DOHH2 (cell line): Measurements from ENCODE around the gene ZNF780B.

Experiments used
- H3F3A ChIP-seq: fragments of 200-600 bp; sonication (generic), shearing (Covaris generic); 2 replicates; pipeline ENCODE4 v1.6.0; 2016; ENCODE audit warnings: antibody characterized with exemption, mild to moderate bottlenecking; ENCODE audit not compliant: control insufficient read depth, insufficient read depth
- H3K27ac ChIP-seq: fragments of 200-600 bp; sonication (generic); 2 replicates; pipeline ENCODE4 v1.5.1; 2014; ENCODE audit warnings: low read depth, mild to moderate bottlenecking, low read length, moderate library complexity
- H3K27me3 ChIP-seq: fragments of 200-600 bp; sonication (generic); 2 replicates; pipeline ENCODE4 v1.6.1; 2014; ENCODE audit warnings: mild to moderate bottlenecking, low read length, mixed read lengths; ENCODE audit not compliant: control insufficient read depth
- H3K36me3 ChIP-seq: fragments of 200-600 bp; sonication (generic); 2 replicates; pipeline ENCODE4 v1.6.1; 2014; ENCODE audit warnings: mild to moderate bottlenecking, low read length, moderate library complexity, mixed read lengths; ENCODE audit not compliant: control insufficient read depth
- H3K4me1 ChIP-seq: fragments of 200-600 bp; sonication (generic); 2 replicates; pipeline ENCODE4 v1.6.1; 2014; ENCODE audit warnings: mild to moderate bottlenecking, low read length, mixed read lengths; ENCODE audit not compliant: control insufficient read depth
- H3K4me2 ChIP-seq: fragments of 200-600 bp; sonication (generic); 2 replicates; pipeline ENCODE4 v1.6.0; 2014; ENCODE audit warnings: mild to moderate bottlenecking, low read length, moderate library complexity
- H3K4me3 ChIP-seq: fragments of 200-600 bp; sonication (generic); 2 replicates; pipeline ENCODE4 v1.5.1; 2014; ENCODE audit warnings: mild to moderate bottlenecking, low read length, mixed read lengths
- H3K79me2 ChIP-seq: fragments of 200-600 bp; sonication (generic); 2 replicates; pipeline ENCODE4 v1.6.1; 2014; ENCODE audit warnings: mild to moderate bottlenecking, low read length, mixed read lengths; ENCODE audit not compliant: control insufficient read depth
- H3K9me2 ChIP-seq: fragments of 200-600 bp; sonication (generic); replicated peaks from 2 replicates; pipeline ENCODE4 v1.6.1; 2014; ENCODE audit warnings: mild to moderate bottlenecking, low read length, mixed read lengths; ENCODE audit not compliant: control insufficient read depth
- H3K9me3 ChIP-seq: fragments of 200-600 bp; sonication (generic); 2 replicates; pipeline ENCODE4 v1.6.1; 2014; ENCODE audit warnings: antibody characterized with exemption, low read length, mixed read lengths; ENCODE audit not compliant: control insufficient read depth, insufficient read depth
- H4K20me1 ChIP-seq: fragments of 200-600 bp; sonication (generic); 2 replicates; pipeline ENCODE4 v1.6.0; 2014; ENCODE audit warnings: low read depth, mild to moderate bottlenecking, antibody characterized with exemption, low read length, moderate library complexity; ENCODE audit not compliant: control insufficient read depth, insufficient read depth
- EZH2phosphoT487 ChIP-seq: fragments of 200-600 bp; sonication (generic); IDR thresholded peaks from 2 replicates; pipeline ENCODE4 v1.6.1; 2017; ENCODE audit warnings: borderline replicate concordance, mild to moderate bottlenecking, antibody characterized with exemption, low read length, moderate library complexity, mixed read lengths
- TF ChIP-seq, protein P1 (sequence below): fragments of 200-600 bp; sonication (generic); IDR thresholded peaks from one replicate; pipeline ENCODE4 v1.5.1; 2014; ENCODE audit warnings: antibody characterized with exemption, mild to moderate bottlenecking, low read depth, low read length; ENCODE audit not compliant: poor library complexity, severe bottlenecking

Gene ZNF780B

DNA sequence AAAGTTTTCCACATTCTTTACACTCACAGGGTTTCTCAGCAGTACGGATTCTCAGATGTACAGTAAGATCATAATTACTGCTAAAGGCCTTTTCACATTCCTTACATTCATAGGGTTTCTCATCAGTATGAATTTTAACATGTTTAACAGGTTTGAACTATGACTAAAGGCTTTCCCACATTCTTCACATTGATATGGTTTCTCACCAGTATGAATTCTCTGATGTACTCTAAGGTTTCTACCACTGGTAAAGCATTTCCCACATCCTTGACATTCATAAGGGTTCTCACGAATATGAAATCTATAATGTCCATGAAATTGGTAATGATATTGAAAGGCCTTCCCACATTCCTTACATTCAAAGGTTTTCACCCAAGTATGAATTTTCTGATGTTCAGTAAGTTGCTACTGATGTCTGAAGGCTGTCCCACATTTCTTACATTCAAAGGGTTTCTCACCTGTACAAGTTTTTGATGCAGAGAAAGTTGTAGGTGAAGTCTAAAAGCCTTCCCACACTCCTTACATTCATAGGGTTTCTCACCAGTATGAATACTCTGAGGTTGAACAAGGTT is 22.0 kb downstream of the ZNF780B start:
- no peaks in the 10 kb centered on the region for H3K79me2 ChIP-seq
- peaks cover 27% of the 10 kb centered on the region for H3K36me3 ChIP-seq
- no peaks in the 10 kb centered on the region for H3K27me3 ChIP-seq
- H3K9me3 ChIP-seq, result peaks cover 47% of the 10 kb centered on the region
- H3K9me2 ChIP-seq, result no peaks in the 10 kb centered on the region
- no peaks in the 10 kb centered on the region for H3F3A ChIP-seq
- H4K20me1 ChIP-seq, result no peaks in the 10 kb centered on the region
- no peak overlapping the region for H3K4me2 ChIP-seq
- no peak overlapping the region for H3K4me3 ChIP-seq
- no peaks in the 10 kb centered on the region for H3K4me1 ChIP-seq
- TF ChIP-seq, protein P1, sequence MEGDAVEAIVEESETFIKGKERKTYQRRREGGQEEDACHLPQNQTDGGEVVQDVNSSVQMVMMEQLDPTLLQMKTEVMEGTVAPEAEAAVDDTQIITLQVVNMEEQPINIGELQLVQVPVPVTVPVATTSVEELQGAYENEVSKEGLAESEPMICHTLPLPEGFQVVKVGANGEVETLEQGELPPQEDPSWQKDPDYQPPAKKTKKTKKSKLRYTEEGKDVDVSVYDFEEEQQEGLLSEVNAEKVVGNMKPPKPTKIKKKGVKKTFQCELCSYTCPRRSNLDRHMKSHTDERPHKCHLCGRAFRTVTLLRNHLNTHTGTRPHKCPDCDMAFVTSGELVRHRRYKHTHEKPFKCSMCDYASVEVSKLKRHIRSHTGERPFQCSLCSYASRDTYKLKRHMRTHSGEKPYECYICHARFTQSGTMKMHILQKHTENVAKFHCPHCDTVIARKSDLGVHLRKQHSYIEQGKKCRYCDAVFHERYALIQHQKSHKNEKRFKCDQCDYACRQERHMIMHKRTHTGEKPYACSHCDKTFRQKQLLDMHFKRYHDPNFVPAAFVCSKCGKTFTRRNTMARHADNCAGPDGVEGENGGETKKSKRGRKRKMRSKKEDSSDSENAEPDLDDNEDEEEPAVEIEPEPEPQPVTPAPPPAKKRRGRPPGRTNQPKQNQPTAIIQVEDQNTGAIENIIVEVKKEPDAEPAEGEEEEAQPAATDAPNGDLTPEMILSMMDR, result no peak
- no peak for TF ChIP-seq EZH2phosphoT487
- no peak overlapping the region for H3K27ac ChIP-seq

DNA sequence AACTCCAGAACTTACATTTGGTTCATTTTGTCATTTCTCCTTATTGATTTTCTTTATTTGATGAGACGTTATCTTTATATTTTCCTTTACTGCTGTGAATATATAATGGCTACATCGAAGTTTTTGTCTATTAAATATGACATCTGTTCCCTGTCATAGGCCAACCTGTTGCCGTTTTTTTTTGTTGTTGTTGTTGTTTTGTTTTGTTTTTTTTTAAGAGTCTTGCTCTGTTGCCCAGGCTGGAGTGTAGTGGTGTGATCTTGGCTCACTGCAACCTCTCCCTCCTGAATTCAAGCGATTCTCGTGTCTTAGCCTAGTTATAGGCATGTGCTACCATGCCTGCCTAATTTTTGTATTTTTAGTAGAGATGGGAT is 29.4 kb downstream of the ZNF780B start:
- Histone ChIP-seq H3K9me2 (no peaks in the 10 kb centered on the region), H4K20me1 (no peaks in the 10 kb centered on the region), H3F3A (peaks cover 4% of the 10 kb centered on the region; the same call in 1 of the 2 replicates), H3K27ac (no peak overlapping the region), H3K27me3 (no peaks in the 10 kb centered on the region), H3K4me3 (no peak overlapping the region), H3K4me2 (no peak overlapping the region), H3K36me3 (no peaks in the 10 kb centered on the region), H3K4me1 (no peaks in the 10 kb centered on the region), H3K9me3 (peaks cover 16% of the 10 kb centered on the region), H3K79me2 (no peaks in the 10 kb centered on the region)
- TF ChIP-seq, protein P1, result no peak
- no peak for TF ChIP-seq EZH2phosphoT487

DNA sequence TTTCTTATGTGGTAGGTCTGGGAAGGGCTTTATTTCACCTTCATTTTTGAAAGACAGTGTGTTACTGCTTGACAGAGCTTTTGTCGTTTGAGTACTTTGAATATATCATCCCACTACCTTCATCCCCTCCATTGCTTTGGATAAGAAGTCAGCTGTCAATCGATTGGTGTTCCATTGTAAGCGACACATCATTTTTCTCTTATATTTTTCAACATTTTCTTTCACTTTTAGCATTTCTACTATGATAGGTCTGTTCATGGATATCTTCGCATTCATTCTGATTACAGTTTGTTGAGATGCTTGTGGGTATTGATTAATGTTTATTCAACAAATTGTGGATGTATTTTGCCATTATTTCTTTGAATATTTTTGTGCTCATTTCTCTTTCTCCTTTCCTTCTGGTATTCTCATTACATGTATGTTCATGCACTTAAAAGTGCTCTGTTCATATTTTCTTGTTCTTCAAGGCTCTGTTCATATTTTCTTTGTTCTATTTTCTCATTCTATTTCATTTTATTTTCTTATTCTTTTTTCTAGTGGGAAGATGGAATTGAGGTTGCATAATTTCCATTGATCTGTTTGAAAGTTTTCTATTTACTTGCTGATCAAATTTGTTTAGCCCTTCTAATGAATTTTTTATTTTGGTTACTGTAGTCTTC is 30.0 kb downstream of the ZNF780B start:
- Histone ChIP-seq H4K20me1 (no peaks in the 10 kb centered on the region), H3K9me3 (peaks cover 13% of the 10 kb centered on the region), H3K4me2 (no peak overlapping the region), H3K27me3 (no peaks in the 10 kb centered on the region), H3K9me2 (no peaks in the 10 kb centered on the region), H3K4me1 (no peaks in the 10 kb centered on the region), H3K4me3 (no peak overlapping the region), H3K79me2 (no peaks in the 10 kb centered on the region), H3K36me3 (no peaks in the 10 kb centered on the region), H3K27ac (no peak overlapping the region), H3F3A (peaks cover 4% of the 10 kb centered on the region; the same call in 1 of the 2 replicates)
- TF ChIP-seq EZH2phosphoT487, result no peak
- TF ChIP-seq, protein P1, result no peak
